Right lobe of liver (tissue), 6 donors: ENCODE results near the gene PON1. TPM values are rescaled to one million over a fixed set of nuclear protein-coding genes. Genes with fewer than 3 reads are reported as not detected.

Experiments used
- ATAC-seq, 4 donors: fragments of 200-7000 bp; cut with Tn5 transposase; one replicate each; pipeline ENCODE4 v1.9.1; 2020; ENCODE audit warnings: mild to moderate bottlenecking in 4 of 4, moderate library complexity in 4 of 4
- DNase-seq, 3 donors: peaks; one replicate each; pipeline ENCODE4 v3.0.0-alpha.2; 2020
- H3K27ac ChIP-seq, 3 donors: fragments of 200-600 bp; one replicate each; pipeline ENCODE4 v1.8.0; 2022
- H3K27me3 ChIP-seq, 2 donors: fragments of 200-600 bp; one replicate each; pipeline ENCODE4 v1.8.0; 2022
- H3K36me3 ChIP-seq, 4 donors: fragments of 200-600 bp; sonication (generic) in 1 of 4; one replicate each; pipeline versions ENCODE4 v1.5.1 to v1.8.0; 2017 to 2022; ENCODE audit warnings: control low read depth in 1 of 4
- H3K4me1 ChIP-seq, 4 donors: fragments of 200-600 bp; sonication (generic) in 1 of 4; one replicate each; pipeline versions ENCODE4 v1.5.1 to v1.8.0; 2017 to 2022; ENCODE audit warnings: control low read depth in 1 of 4
- H3K4me3 ChIP-seq, 3 donors: fragments of 200-600 bp; one replicate each; pipeline ENCODE4 v1.8.0; 2022
- H3K9me3 ChIP-seq, 4 donors: fragments of 200-600 bp; sonication (generic) in 1 of 4; one replicate each; pipeline versions ENCODE4 v1.5.1 to v1.8.0; 2017 to 2022; ENCODE audit warnings: control low read depth in 1 of 4
- CTCF ChIP-seq, 4 donors: fragments of 200-600 bp in 3 of 4; fragments of 450-650 bp in 1 of 4; IDR thresholded peaks; one replicate each; pipeline versions ENCODE4 v1.5.1 to v1.8.0; 2016 to 2022; ENCODE audit warnings: antibody characterized with exemption in 4 of 4, mild to moderate bottlenecking in 2 of 4
- POLR2A ChIP-seq: fragments of 450-650 bp; IDR thresholded peaks from one replicate; pipeline ENCODE4 v1.6.1; 2017; ENCODE audit warnings: antibody characterized with exemption, mild to moderate bottlenecking
- WGBS: methylation state at CpG from one replicate; pipeline ENCODE4 v1.1.6; 2018; ENCODE audit warnings: low coverage, low lambda C conversion rate; ENCODE audit not compliant: insufficient coverage; ENCODE audit errors: missing lambda C conversion rate; 5-methylcytosine and 5-hydroxymethylcytosine counted together
- intact Hi-C, 2 donors: fragments of 100-400 bp; cut with DNase I; formaldehyde crosslinking; loops; one replicate each; pipeline versions ENCODE4 v1.11.2 to v1.14.1; 2022
- total RNA-seq, 6 experiments: library from RNA; depleted of rRNA in 2 of 6; stranded (reverse); fragments of >200 nt in 2 of 6; fragmentation: NEBNext Ultra II Directional in 3 of 6; extraction: Animal tissue kit (Norgen Biotek cat#: 25700) in 3 of 6; gene quantifications; one replicate each; pipeline versions ENCODE4 v1.1.0 to v1.2.4, GENCODE V29; 2016 to 2023
- donor health status: DM: no; HTN: yes; CAD: no.
- donor health status: DM: no; HTN: no; CAD: no.
- donor health status: DM: no; HTN: no; CAD: no.
- donor health status: DM: no; HTN: yes; CAD: no.
- donor health status: DM: no; HTN: yes; CAD: no.

Gene PON1
- total RNA-seq, 6 experiments from 2014 or later = 85.3 to 677 (median 410) TPM

DNA sequence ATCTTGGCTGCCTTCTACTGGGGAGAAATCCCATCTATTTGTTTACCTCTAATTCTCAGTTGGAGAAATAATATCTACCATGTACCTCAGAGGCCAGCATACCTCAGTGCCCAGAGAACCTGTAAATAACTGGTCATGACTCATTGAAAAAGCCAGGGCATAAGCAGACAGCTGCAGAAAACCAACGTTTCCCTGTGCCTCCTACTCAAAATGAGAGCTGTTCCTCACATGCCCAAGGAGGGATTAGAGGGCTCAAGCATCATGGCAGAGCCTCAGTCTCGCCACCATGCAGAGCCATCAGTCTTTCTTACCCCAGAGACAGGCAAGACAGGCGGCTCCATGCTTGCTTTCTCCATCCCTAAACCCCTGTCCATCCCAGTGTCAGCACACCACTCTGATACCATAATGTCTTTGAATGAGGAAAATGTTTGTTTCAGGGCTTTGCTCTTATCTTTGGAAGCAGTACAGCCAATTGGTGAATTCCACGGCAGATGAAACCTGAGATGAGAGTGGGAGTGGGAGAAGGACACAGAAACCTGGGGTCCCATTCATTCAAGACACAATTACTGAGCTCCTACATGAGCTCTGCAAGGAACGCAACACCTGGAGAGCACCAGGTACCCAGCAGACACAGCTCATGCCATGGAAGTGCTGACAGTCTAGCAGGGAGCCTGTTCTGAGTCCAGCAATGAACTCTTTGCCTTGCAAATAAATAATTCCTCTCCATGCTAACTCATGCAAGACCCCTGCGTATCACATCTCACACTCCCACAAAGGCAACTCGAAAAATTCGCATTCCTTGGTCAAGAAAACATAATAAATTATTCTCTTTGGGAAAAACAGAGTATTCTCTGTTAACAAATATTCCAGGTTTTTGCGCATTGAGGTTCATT is 21.1 kb downstream of the PON1 start:
- H3K27ac ChIP-seq = no peak overlapping the region
- no peaks in the 10 kb centered on the region for H3K4me1 ChIP-seq
- intact Hi-C loops = no loop called here
- no peaks in the 10 kb centered on the region for H3K9me3 ChIP-seq
- TF ChIP-seq POLR2A = no peak
- no peak for TF ChIP-seq CTCF (IDR thresholded peaks at IDR 0.05)
- H3K4me3 ChIP-seq = no peak overlapping the region
- peak in 1 of 4 donors; percentile 9 for ATAC-seq
- H3K36me3 ChIP-seq = peaks cover 0 to 32% (median 6%) of the 10 kb centered on the region in 4 donors
- 76% methylated on average over 8 of the region's 9 CpGs for WGBS
- no peaks in the 10 kb centered on the region for H3K27me3 ChIP-seq
- no peak for DNase-seq

- no peak for TF ChIP-seq CTCF (IDR thresholded peaks at IDR 0.05)
- TF ChIP-seq POLR2A = no peak
- no peak for ATAC-seq
- no peak overlapping the region for H3K4me3 ChIP-seq
- H3K36me3 ChIP-seq = peaks cover 0 to 23% (median 0%) of the 10 kb centered on the region in 4 donors
- 93% methylated on average over 3 of the region's 3 CpGs for whole genome bisulfite sequencing
- no peak for DNase-seq
- intact Hi-C loops = no loop called here
- no peak overlapping the region for H3K27ac ChIP-seq
- no peaks in the 10 kb centered on the region for H3K4me1 ChIP-seq
- no peaks in the 10 kb centered on the region for H3K27me3 ChIP-seq
- H3K9me3 ChIP-seq = no peaks in the 10 kb centered on the region
Measured at GRCh38 chr7:95298091-95298490, 26.2 kb downstream of the PON1 start.

DNA sequence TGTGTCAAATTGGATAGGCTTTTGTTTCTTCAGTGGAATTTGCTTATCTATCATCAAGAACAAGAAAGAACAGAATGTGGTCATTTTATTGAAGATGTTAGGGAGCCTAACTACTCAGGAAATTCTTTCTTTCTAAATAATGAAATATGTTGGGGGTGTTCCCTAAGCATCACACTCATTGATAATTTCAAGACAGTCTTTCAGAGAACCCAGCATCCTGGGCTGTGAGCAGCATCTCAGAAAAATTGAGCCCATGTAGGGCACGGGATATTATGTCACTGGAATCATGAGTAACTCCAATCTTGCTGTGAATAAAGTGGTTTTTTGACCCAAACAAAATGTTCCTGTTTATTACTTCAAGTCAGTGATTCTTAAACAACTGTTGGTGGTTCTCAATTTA is 27.3 kb downstream of the PON1 start:
- Histone ChIP-seq H3K27ac (no peak overlapping the region), H3K4me3 (no peak overlapping the region), H3K36me3 (peaks cover 0 to 12% (median 0%) of the 10 kb centered on the region in 4 donors), H3K4me1 (no peaks in the 10 kb centered on the region), H3K27me3 (no peaks in the 10 kb centered on the region), H3K9me3 (no peaks in the 10 kb centered on the region)
- intact Hi-C loops = no loop called here
- DNase-seq (no peak), ATAC-seq (peak in 1 of 4 donors; percentile 18)
- WGBS = 100% methylated on average over 1 of the region's 1 CpG
- TF ChIP-seq POLR2A (no peak), CTCF (IDR thresholded peaks at IDR 0.05) (no peak)

DNA sequence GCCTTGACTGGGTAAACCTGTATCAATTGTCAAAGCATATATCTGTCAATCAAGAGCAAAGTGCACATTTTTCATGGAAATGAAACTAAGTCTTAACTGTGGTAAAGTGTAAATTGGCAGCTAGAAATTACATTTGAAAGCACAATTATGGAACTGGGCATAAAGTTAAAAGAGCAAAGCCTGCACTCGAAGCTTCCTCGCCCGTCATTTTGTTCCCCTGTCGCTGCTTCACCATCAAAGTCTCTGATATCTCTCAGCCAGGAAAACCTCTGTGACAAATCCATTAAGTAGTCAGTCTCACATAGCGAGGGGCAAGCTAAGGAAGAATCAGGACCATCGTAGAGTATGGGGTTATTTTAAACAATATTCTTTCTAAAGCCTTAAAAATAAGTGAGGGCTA is 27.9 kb downstream of the PON1 start:
- Histone ChIP-seq H3K27ac (no peak overlapping the region), H3K9me3 (no peaks in the 10 kb centered on the region), H3K4me1 (no peaks in the 10 kb centered on the region), H3K27me3 (no peaks in the 10 kb centered on the region), H3K4me3 (no peak overlapping the region), H3K36me3 (peaks cover 0 to 11% (median 0%) of the 10 kb centered on the region in 4 donors)
- WGBS = 77% methylated on average over 6 of the region's 6 CpGs
- ATAC-seq (peak in 1 of 4 donors; percentile 48), DNase-seq (no peak)
- intact Hi-C loops = no loop called here
- TF ChIP-seq CTCF (IDR thresholded peaks at IDR 0.05) (no peak), POLR2A (no peak)
